Peyer's patch (tissue), 4 donors: ENCODE data around the gene LRRC32. TPM values are rescaled to one million over a fixed set of nuclear protein-coding genes. Genes with fewer than 3 reads are reported as not detected.

Experiments used
- DNase-seq, 3 donors: peaks; one replicate each; pipeline ENCODE4 v3.0.0-alpha.2; 2017 to 2019
- H3K27ac ChIP-seq, 4 donors: fragments of 200-600 bp; sonication (generic); one replicate each; pipeline ENCODE4 v1.5.1; 2016 to 2019
- H3K27me3 ChIP-seq, 2 donors: fragments of 200-600 bp; sonication (generic); one replicate each; pipeline ENCODE4 v1.5.1; 2019
- H3K36me3 ChIP-seq, 3 donors: fragments of 200-600 bp; sonication (generic); one replicate each; pipeline ENCODE4 v1.5.1; 2016 to 2019
- H3K4me1 ChIP-seq, 4 donors: fragments of 200-600 bp; sonication (generic); one replicate each; pipeline ENCODE4 v1.5.1; 2016 to 2019
- H3K4me3 ChIP-seq, 4 donors: fragments of 200-600 bp; sonication (generic); 1 replicate in 3 of 4; 2 replicates in 1 of 4; pipeline ENCODE4 v1.5.1; 2016 to 2019; ENCODE audit warnings: mild to moderate bottlenecking in 1 of 4
- H3K9me3 ChIP-seq, 4 donors: fragments of 200-600 bp; sonication (generic); one replicate each; pipeline ENCODE4 v1.5.1; 2016 to 2019; ENCODE audit warnings: mild to moderate bottlenecking in 1 of 4
- CTCF ChIP-seq, 6 experiments: fragments of 450-650 bp in 4 of 6; fragments of 200-600 bp in 2 of 6; sonication (generic) in 1 of 6; IDR thresholded peaks; one replicate each; pipeline ENCODE4 v1.5.1; 2017 to 2019; ENCODE audit warnings: antibody characterized with exemption in 6 of 6, mild to moderate bottlenecking in 3 of 6, moderate library complexity in 1 of 6
- POLR2A ChIP-seq, 2 donors: fragments of 450-650 bp; IDR thresholded peaks; one replicate each; pipeline ENCODE4 v1.5.1; 2017; ENCODE audit warnings: antibody characterized with exemption in 2 of 2, mild to moderate bottlenecking in 2 of 2, moderate library complexity in 2 of 2
- total RNA-seq, 4 donors: library from RNA; depleted of rRNA; stranded (reverse); fragments of >200 nt; gene quantifications; one replicate each; pipeline ENCODE4 v1.1.0, GENCODE V29; 2016

Gene LRRC32
- total RNA-seq, 4 donors from 2014 or later: 4.0 to 36.7 (median 23.0) TPM

- Histone ChIP-seq H3K27me3 (no peaks in the 10 kb centered on the region), H3K36me3 (no peaks in the 10 kb centered on the region), H3K4me1 (peaks cover 0 to 8% (median 6%) of the 10 kb centered on the region in 4 donors), H3K9me3 (no peaks in the 10 kb centered on the region), H3K4me3 (no peak overlapping the region), H3K27ac (no peak overlapping the region)
- peak in 2 of 3 donors; percentile 20 to 35 for DNase-seq
- TF ChIP-seq CTCF (IDR thresholded peaks at IDR 0.05) (no peak), POLR2A (IDR thresholded peaks at IDR 0.05) (no peak)
Measured at GRCh38 chr11:76661834-76662434, 8.6 kb downstream of the LRRC32 start.

- TF ChIP-seq POLR2A (IDR thresholded peaks at IDR 0.05) (no peak), CTCF (IDR thresholded peaks at IDR 0.05) (no peak)
- Histone ChIP-seq H3K9me3 (no peaks in the 10 kb centered on the region), H3K27ac (no peak overlapping the region)
Measured at GRCh38 chr11:76661306-76661751, 9.2 kb downstream of the LRRC32 start.

GRCh38 chr11:76660533-76661305, 9.8 kb downstream of the LRRC32 start:
- DNase-seq: peak in 2 of 3 donors; percentile 41 to 43

More at GRCh38 chr11:76661306-76661751, 9.2 kb downstream of the LRRC32 start:
- no peaks in the 10 kb centered on the region for H3K27me3 ChIP-seq
- H3K4me1 ChIP-seq: peaks cover 0 to 12% (median 4%) of the 10 kb centered on the region in 4 donors
- H3K36me3 ChIP-seq: no peaks in the 10 kb centered on the region
- H3K4me3 ChIP-seq: no peak overlapping the region
- DNase-seq: peak in 1 of 3 donors; percentile 42

GRCh38 chr11:76659672-76660532, 10.6 kb downstream of the LRRC32 start:
- Histone ChIP-seq H3K9me3 (no peaks in the 10 kb centered on the region), H3K27me3 (no peaks in the 10 kb centered on the region), H3K36me3 (no peaks in the 10 kb centered on the region), H3K27ac (no peak overlapping the region), H3K4me1 (peaks cover 0 to 18% (median 2%) of the 10 kb centered on the region in 4 donors), H3K4me3 (no peak overlapping the region)
- TF ChIP-seq CTCF (IDR thresholded peaks at IDR 0.05): no peak
- TF ChIP-seq POLR2A (IDR thresholded peaks at IDR 0.05): no peak
- peak in 2 of 3 donors; percentile 35 for DNase-seq

More at GRCh38 chr11:76660533-76661305, 9.8 kb downstream of the LRRC32 start:
- H3K27me3 ChIP-seq: no peaks in the 10 kb centered on the region
- H3K27ac ChIP-seq: no peak overlapping the region
- H3K4me3 ChIP-seq: no peak overlapping the region
- no peaks in the 10 kb centered on the region for H3K9me3 ChIP-seq
- no peaks in the 10 kb centered on the region for H3K36me3 ChIP-seq
- H3K4me1 ChIP-seq: peaks cover 0 to 12% (median 3%) of the 10 kb centered on the region in 4 donors
- TF ChIP-seq POLR2A (IDR thresholded peaks at IDR 0.05): no peak
- no peak for TF ChIP-seq CTCF (IDR thresholded peaks at IDR 0.05)
